Activated CD8-positive, alpha-beta T cell treated with anti-CD3 and anti-CD28 coated beads, Interleukin-2, amount 10 ng/mL, durations not matched to agents 7 days and 5 days (primary cell): ENCODE measurements around the gene SLC19A1. TPM values are rescaled to one million over a fixed set of nuclear protein-coding genes. Genes with fewer than 3 reads are reported as not detected.
"Not testable (repeated sequence)": the region's sequence is repeated elsewhere in the genome, so short reads cannot be mapped to it uniquely, and the experiment has no call there.

Experiments
- ATAC-seq: fragments of 150-1000 bp; cut with Tn5 transposase; one replicate; pipeline ENCODE4 v1.10.0; 2021; ENCODE audit warnings: moderate library complexity
- CTCF ChIA-PET: fragments of 350-600 bp; sonication (Branson Sonifier 250); formaldehyde crosslinking; loops from one replicate; lab custom pipeline; 2021; ENCODE audit warnings: antibody characterized with exemption; lab: Charles Lee
- POLR2A ChIA-PET: fragments of 350-600 bp; sonication (Branson Sonifier 250); formaldehyde crosslinking; loops from one replicate; lab custom pipeline; 2021; ENCODE audit warnings: antibody characterized with exemption; lab: Charles Lee
- DNase-seq: peaks from one replicate; pipeline ENCODE4 v3.0.0-alpha.2; 2020
- H3K27ac Mint-ChIP-seq: one replicate; pipeline ENCODE4 v1.8.0; 2021; ENCODE audit warnings: mild to moderate bottlenecking, mixed read lengths
- H3K27me3 Mint-ChIP-seq: one replicate; pipeline ENCODE4 v1.8.0; 2021; ENCODE audit warnings: low read depth, mixed read lengths
- H3K36me3 Mint-ChIP-seq: one replicate; pipeline ENCODE4 v1.8.0; 2021; ENCODE audit warnings: low read depth, mixed read lengths
- H3K4me1 Mint-ChIP-seq: one replicate; pipeline ENCODE4 v1.8.0; 2021; ENCODE audit warnings: low read depth, mixed read lengths
- H3K4me3 Mint-ChIP-seq: one replicate; pipeline ENCODE4 v1.8.0; 2021; ENCODE audit warnings: mild to moderate bottlenecking, mixed read lengths
- H3K9me3 Mint-ChIP-seq: one replicate; pipeline ENCODE4 v1.8.0; 2022; ENCODE audit warnings: mixed read lengths; ENCODE audit not compliant: insufficient read depth
- total RNA-seq, 2 experiments: library from RNA; stranded (reverse); gene quantifications; one replicate each; pipeline ENCODE4 v1.2.3, GENCODE V29; 2021

Gene SLC19A1
- total RNA-seq, 2 experiments from 2014 or later = 44.4 to 51.6 TPM

DNA sequence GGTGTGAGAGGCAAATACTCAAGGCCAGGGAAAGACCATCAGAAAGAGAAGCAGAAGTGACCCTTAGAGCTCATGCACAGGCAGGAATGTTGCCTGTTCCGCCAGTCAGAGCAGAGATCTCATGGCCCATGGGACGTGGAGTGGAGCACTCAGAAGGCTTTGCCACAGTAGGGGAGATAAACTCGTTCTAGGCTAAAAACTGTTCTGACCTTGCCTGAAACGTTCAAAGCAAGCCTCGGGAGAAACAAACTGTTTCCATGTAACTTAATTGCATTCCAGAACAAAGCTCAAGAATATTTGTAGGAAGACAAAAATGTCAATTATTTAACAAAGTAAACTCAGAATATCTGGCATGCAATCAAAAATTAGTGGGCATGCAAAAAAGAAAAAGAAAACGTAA is 20.7 kb upstream of the SLC19A1 start:
- no peak overlapping the region for H3K27ac Mint-ChIP-seq
- ATAC-seq = no peak
- CTCF ChIA-PET = no interaction called here
- POLR2A ChIA-PET = no interaction called here
- no peaks in the 10 kb centered on the region for H3K4me1 Mint-ChIP-seq
- H3K36me3 Mint-ChIP-seq = no peaks in the 10 kb centered on the region
- no peak overlapping the region for H3K4me3 Mint-ChIP-seq
- H3K27me3 Mint-ChIP-seq = peaks cover 35% of the 10 kb centered on the region
- no peaks in the 10 kb centered on the region for H3K9me3 Mint-ChIP-seq
- no peak for DNase-seq

DNA sequence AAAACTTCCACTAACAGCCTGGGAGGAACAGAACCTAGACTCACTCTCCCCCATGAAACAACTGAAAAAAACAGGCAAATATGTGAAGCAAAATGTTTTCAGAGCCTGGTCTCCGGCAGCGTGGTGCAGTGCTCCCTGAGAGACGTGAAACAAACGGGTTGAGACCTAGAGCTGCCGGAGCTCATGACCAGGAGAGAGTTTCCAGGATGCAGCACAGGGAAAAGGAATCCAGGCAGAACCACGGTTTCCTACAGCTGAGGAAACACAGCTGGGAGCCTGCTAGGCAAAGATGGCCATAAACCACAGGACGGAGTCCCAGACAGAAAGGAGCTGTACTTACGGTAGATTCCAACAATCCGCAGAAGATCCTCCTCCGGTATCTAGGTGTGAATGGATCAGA is 20.2 kb upstream of the SLC19A1 start:
- Mint-ChIP-seq H3K4me1 (no peaks in the 10 kb centered on the region), H3K27me3 (peaks cover 35% of the 10 kb centered on the region), H3K27ac (no peak overlapping the region), H3K4me3 (no peak overlapping the region), H3K36me3 (no peaks in the 10 kb centered on the region), H3K9me3 (no peaks in the 10 kb centered on the region)
- DNase-seq = no peak
- CTCF ChIA-PET = no interaction called here
- no peak for ATAC-seq
- POLR2A ChIA-PET = no interaction called here

DNA sequence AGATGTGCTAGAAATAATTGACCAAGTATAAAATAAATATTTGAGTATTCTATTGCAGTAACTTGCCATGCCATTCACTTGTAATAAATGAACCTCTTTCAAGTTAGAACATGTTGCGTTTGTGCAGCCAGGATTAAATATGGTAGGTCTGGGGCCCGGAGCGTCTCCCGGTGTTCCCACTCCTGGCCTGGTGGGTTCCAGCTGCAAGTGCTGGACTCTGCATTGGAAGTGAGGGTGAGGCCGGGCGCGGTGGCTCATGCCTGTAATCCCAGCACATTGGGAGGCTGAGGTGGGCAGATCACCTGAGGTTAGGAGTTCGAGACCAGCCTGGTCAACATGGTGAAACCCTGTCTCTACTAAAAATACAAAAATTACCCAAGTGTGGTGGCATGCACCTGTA is 19.0 kb upstream of the SLC19A1 start:
- ATAC-seq, H3K9me3 Mint-ChIP-seq, H3K4me3 Mint-ChIP-seq, H3K4me1 Mint-ChIP-seq, H3K36me3 Mint-ChIP-seq, CTCF ChIA-PET, H3K27ac Mint-ChIP-seq, DNase-seq, POLR2A ChIA-PET: not testable (repeated sequence)
- H3K27me3 Mint-ChIP-seq = peaks cover 27% of the 10 kb centered on the region

DNA sequence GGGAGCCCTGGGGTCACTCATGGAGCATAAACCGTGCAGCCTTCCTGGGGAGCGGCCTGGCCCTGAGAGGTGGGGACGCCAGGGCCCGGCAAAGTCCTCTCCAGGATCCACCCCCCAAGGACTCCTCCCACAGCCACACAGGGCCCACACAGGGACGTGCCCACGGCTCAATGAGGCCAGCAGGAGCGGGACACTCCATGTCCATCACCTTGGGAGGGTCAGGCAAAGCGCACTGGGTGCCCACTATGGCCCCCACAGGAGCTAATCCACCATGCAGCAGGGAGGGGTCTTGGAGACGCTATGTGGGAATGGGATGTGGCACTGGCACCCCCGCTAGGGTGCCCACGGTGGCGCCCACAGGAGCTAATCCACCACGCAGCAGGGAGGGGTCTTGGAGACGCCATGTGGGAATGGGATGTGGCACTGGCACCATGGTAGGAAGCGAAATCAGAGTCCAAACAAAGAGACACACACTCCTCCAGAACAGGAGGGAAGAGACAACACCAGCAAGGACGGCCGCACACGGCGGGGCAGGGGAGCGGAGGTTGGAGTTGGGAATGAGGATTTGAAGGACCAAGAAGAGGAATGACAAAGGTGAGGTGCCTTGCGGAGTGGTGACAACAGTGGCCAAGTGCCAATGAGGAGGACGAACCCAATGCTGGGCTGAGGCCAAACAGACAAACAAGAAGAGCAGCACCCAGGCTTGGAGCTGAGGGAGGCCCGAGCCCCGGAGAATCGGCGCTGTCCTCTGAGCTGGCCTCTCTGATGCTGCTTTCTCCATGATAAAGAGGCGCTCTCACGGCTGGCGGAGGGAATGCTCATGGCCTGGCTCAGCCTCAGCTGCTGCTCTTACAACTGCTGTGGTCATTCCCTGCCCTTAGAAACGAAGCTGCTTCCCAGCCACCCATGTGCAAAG is 18.1 kb upstream of the SLC19A1 start:
- Mint-ChIP-seq H3K36me3 (no peaks in the 10 kb centered on the region), H3K4me3 (no peak overlapping the region), H3K27ac (no peak overlapping the region), H3K4me1 (no peaks in the 10 kb centered on the region), H3K27me3 (peaks cover 25% of the 10 kb centered on the region), H3K9me3 (no peaks in the 10 kb centered on the region)
- DNase-seq (no peak), ATAC-seq (no peak)
- ChIA-PET CTCF (no interaction called here), POLR2A (no interaction called here)

DNA sequence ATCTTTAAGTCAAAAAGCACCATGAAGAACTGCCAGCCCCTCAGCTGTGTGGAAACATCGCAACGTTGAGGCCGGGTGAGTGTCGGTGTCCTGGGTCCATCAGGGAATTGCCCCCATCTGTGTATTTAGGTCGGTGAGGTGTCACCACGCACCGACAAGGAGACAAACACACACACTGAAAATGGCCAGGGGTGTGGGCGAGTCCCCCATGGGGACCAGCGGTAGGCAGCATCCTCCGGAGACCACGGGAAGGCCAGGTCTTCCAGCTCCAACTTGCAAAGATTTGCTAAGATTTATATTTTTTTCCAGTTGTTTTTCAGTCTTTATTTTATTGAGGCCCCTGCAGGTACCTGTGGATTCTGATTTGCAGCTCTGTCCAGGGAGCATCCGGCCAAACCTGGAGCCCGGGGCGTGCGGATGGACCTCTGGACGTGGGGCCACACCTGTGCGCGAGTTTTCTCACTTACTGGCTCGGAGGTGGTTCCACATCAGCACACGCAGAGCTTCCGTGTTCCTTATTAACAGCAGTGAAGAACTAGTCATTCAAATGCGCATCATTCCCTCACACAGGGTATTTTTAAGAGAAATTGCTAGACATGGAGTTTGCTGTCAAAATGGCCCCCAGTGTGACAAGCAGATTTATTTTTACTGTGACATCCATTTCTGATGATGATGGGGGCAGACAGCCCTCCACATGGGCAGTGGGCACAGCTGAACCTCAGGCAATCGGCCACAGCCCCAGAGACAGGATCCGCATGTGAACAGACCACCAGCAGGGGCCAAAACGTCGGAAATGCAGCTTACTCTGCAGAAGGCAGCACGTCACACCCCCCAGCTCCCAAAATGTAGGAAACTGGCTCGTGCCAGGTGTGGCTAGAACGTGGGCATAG is 17.2 kb upstream of the SLC19A1 start:
- ATAC-seq (no peak), DNase-seq (no peak)
- H3K27me3 Mint-ChIP-seq = peaks cover 26% of the 10 kb centered on the region
- no peak overlapping the region for H3K4me3 Mint-ChIP-seq
- H3K9me3 Mint-ChIP-seq = no peaks in the 10 kb centered on the region
- CTCF ChIA-PET = no interaction called here
- H3K4me1 Mint-ChIP-seq = peaks cover 4% of the 10 kb centered on the region
- POLR2A ChIA-PET = no interaction called here
- no peaks in the 10 kb centered on the region for H3K36me3 Mint-ChIP-seq
- H3K27ac Mint-ChIP-seq = no peak overlapping the region

DNA sequence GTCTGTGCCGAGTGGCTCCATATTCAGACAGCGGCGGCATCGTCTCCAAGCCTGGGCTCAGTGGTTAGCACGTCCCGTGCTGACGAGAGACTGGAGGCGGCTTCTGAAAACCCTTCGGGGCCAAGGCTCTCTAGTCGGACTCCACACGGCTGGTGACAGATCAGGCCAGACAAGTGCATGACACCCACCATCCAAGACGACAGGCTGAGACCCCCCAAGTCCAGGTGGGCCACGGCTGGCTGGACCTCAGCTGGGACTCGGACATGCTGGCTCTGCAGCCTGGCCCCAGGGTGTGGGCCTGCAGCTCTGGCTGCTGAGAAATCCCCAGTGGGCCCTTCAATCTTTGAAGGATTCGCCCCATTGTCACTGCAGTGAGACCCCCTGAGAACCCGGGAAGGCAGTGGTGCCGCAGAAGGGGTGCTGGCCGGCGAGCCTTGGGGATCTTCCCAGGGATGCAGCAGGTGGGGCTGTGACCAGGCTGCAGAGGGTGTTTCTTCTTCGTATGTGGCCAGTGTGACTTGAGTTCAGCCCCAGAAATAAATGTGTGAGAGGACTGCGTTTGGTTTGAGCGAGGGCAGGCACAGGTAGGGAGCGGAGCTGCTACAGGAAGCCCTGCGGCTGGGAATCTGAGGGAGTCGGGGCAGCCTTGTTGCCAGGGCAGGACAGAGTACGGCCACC is 15.9 kb upstream of the SLC19A1 start:
- H3K9me3 Mint-ChIP-seq = no peaks in the 10 kb centered on the region

DNA sequence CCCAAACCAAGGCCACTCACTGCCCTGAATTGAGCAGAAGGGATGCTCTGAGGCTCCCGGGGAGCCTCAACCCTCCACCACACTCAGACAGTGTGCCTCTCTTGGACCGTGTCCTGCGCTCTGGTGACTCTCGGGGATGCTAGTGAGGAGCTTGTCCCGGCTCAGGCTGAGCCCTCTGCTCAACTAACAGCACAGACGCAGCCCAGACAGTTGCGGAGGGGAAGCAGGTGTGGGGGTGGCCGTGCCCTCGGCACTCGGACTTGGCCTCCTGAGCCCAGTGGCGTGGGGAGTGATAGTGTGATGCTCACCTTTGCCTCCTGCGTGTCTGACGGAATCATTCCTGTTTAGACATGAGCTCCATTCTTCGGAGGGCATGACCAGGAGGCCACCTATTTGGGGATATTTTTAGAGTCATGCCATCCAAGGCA is 15.4 kb upstream of the SLC19A1 start:
- Mint-ChIP-seq H3K9me3 (no peaks in the 10 kb centered on the region), H3K27me3 (peaks cover 13% of the 10 kb centered on the region), H3K4me1 (peaks cover 11% of the 10 kb centered on the region), H3K4me3 (no peak overlapping the region), H3K27ac (no peak overlapping the region), H3K36me3 (no peaks in the 10 kb centered on the region)
- ChIA-PET CTCF (no interaction called here), POLR2A (no interaction called here)
- DNase-seq (no peak), ATAC-seq (no peak)

More for the DNA sequence above, 15.9 kb upstream of the SLC19A1 start:
- Mint-ChIP-seq H3K27ac (no peak overlapping the region), H3K27me3 (peaks cover 18% of the 10 kb centered on the region), H3K4me3 (no peak overlapping the region), H3K4me1 (peaks cover 6% of the 10 kb centered on the region), H3K36me3 (no peaks in the 10 kb centered on the region)
- DNase-seq (no peak), ATAC-seq (no peak)
- POLR2A ChIA-PET = no interaction called here
- CTCF ChIA-PET = no interaction called here

DNA sequence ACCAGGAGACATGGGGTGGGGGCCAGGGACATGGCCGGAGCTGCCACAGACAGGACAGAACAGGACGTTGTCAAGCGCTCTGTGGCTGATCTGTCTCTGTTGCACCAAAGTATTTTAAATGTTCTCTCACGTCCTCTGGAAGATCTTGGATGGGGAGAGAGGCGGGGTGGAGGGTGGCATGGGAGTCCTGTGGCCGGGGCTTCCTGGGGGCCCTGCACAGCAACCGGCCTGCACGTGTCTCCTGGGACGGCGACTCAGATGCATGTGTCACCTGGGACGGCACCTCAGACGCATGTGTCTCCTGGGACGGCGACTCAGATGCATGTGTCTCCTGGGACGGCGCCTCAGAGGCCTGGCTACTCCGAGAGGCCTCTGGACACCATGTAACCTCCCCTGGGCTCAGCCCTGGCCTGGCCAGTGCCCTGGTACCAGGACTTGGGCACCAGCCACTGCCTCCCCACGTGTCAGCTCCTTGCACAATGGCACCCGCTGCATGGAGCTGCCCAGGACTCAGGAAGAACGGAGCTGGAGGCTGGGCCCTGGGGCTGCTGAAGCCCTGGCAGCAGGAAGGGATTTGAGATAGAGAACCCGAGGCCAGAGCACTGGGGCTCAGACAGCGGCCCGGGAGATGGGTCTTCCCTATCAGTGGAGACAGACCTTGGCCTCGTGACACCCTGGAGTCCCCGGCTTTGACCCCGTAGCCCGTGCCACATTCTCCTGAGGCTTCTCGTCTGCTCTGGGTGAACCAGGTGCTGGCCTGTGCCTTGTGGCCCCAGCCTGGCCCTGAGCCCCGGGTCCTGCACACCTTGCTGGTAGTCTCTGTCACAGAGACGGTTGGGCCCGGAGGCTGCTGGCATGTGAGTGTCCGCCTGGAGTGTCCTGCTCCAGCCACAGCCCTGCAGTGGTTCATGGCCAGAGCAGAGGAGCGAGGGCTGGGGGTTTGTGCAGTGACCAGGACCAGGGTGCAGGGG is 14.7 kb upstream of the SLC19A1 start:
- no peak overlapping the region for H3K27ac Mint-ChIP-seq
- POLR2A ChIA-PET = no interaction called here
- H3K4me1 Mint-ChIP-seq = peaks cover 17% of the 10 kb centered on the region
- H3K27me3 Mint-ChIP-seq = peaks cover 6% of the 10 kb centered on the region
- ATAC-seq (no peak), DNase-seq (no peak)
- H3K9me3 Mint-ChIP-seq = no peaks in the 10 kb centered on the region
- no peak overlapping the region for H3K4me3 Mint-ChIP-seq
- CTCF ChIA-PET = interaction anchor here (0.7 to 1.6 kb wide), 4 partner anchors 10 to 418 kb away, joined by 3 to 9 read pairs (median 4); no protein-coding TSS in a partner anchor
- no peaks in the 10 kb centered on the region for H3K36me3 Mint-ChIP-seq

DNA sequence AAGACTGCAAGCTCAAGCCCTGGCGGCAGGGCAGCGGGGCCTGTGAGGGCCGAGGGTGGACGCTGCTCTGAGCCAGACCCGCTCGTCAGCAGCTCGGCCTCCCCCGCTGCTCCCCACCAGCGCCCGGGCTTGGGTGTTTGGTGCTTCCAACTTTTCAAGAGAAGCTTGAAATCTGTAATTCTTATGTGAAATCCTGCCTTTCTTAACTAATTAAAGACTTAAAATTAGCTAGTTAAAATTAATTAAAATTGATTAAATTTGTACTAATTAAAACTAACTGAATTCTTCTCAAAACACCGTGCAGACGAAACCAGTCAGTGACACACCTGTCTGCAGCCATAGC is 14.0 kb upstream of the SLC19A1 start:
- H3K9me3 Mint-ChIP-seq = no peaks in the 10 kb centered on the region
- DNase-seq (no peak), ATAC-seq (no peak)
- H3K36me3 Mint-ChIP-seq = no peaks in the 10 kb centered on the region
- POLR2A ChIA-PET = no interaction called here
- CTCF ChIA-PET = interaction anchor here (0.7 to 1.6 kb wide), 6 partner anchors 11 to 418 kb away, joined by 3 to 9 read pairs (median 3); no protein-coding TSS in a partner anchor
- peaks cover 24% of the 10 kb centered on the region for H3K4me1 Mint-ChIP-seq
- no peak overlapping the region for H3K4me3 Mint-ChIP-seq
- H3K27me3 Mint-ChIP-seq = peaks cover 5% of the 10 kb centered on the region
- no peak overlapping the region for H3K27ac Mint-ChIP-seq

DNA sequence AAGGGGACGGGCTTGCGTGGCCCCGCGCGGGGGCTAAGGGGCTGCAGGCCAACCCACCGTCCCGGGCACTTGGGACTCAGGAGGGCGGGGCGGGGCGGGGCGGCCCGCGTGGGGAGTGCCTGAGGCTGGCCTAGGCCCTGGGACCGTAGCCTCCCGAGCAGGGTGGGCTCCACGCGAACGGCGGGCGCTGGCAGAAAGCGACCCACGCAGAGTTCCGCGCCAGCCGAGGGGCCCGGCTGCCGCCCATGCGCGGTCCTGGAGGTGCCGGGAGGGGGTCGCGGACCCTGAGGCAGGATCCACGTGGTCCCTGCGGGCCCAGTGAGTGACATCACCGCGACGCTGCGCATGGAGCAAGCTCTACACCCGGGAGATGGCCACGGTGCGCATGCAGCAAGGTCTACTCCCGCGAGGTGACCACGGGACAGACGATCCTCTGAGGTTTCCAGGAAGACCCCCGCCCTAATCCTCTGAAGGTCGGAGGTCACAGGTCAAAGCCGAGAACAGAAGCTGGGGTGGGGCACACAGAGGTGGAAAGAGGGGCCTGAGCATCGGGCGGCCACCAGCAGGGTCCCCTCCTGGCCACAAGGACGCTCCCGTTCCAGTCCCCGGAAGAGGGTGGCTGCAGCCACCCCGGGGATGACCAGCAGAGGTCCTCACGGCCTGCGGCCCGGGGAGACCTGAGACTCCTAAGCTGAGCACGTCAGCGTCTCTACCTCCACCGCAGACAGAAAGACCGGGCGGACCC is 13.5 kb upstream of the SLC19A1 start:
- peaks cover 3% of the 10 kb centered on the region for H3K27me3 Mint-ChIP-seq
- ChIA-PET CTCF (interaction anchor here (0.7 to 1.6 kb wide), 6 partner anchors 11 to 417 kb away, joined by 3 to 9 read pairs (median 3); no protein-coding TSS in a partner anchor), POLR2A (no interaction called here)
- no peaks in the 10 kb centered on the region for H3K9me3 Mint-ChIP-seq
- DNase-seq = no peak
- H3K27ac Mint-ChIP-seq = no peak overlapping the region
- no peak for ATAC-seq
- no peak overlapping the region for H3K4me3 Mint-ChIP-seq
- H3K4me1 Mint-ChIP-seq = peaks cover 29% of the 10 kb centered on the region
- H3K36me3 Mint-ChIP-seq = no peaks in the 10 kb centered on the region
